ENCODE data around the gene CLPTM1L.
"Not testable (repeated sequence)": the region's sequence is repeated elsewhere in the genome, so short reads cannot be mapped to it uniquely, and the experiment has no call there.

The CLPTM1L gene

DNA sequence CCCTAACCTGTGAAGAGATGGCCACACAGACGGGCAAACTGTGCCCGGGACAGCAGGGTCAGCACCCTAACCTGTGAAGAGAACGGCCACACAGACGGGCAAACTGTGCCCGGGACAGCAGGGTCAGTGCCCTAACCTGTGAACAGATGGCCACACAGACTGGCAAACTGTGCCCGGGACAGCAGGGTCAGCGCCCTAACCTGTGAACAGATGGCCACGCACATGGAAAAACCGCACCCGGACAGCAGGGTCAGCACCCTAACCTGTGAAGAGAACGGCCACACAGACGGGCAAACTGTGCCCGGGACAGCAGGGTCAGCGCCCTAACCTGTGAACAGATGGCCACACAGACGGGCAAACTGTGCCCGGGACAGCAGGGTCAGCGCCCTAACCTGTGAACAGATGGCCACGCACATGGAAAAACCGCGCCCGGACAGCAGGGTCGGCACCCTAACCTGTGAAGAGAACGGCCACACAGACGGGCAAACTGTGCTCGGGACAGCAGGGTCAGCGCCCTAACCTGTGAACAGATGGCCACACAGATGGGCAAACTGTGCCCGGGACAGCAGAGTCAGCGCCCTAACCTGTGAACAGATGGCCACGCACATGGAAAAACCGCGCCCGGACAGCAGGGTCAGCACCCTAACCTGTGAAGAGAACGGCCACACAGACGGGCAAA, 5.6 kb downstream of the CLPTM1L start:
- not testable (repeated sequence) for DNase-seq

DNA sequence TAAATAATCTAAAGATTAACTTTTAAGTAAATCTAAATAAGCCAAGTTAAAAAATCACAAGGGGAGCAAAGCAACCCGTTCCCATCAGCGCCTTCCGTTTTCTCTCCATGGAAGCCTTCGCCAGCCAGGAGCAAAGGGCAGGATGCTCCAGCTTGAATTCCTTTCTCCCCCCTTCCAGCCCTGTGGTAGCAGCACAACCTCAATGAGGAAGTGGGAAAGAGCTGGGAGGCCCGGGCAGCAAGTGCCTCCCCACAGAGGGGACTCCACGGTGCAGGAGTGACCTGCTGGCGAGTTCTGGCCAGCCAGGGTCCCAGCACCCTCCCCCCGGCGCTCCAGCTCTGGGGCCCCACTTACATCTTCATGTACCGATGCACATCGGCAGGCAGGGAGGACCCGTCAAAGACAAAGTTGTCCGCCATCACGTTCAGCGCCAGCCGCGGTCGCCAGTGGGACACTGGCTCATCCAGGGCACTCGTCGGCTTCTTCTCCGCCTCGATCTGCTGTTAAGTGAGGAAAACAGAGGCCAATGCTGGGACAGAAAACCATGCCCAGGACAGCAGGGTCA, 6.3 kb downstream of the CLPTM1L start:
- DNase-seq: no peak

DNA sequence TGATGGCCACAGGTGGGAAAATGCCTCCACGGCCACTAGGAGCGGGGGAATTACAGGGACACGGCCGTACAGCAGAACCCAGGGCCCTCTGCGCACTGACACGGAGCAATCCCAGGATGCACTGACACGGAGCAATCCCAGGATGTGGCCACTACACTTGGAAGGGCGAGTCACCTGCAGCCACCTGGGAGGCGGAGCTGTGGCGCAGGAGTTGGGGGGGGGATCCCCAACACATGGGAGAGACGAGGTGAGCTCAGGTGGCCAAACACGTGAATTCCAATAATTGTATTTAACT, 6.8 kb downstream of the CLPTM1L start:
- DNase-seq: no peak

DNA sequence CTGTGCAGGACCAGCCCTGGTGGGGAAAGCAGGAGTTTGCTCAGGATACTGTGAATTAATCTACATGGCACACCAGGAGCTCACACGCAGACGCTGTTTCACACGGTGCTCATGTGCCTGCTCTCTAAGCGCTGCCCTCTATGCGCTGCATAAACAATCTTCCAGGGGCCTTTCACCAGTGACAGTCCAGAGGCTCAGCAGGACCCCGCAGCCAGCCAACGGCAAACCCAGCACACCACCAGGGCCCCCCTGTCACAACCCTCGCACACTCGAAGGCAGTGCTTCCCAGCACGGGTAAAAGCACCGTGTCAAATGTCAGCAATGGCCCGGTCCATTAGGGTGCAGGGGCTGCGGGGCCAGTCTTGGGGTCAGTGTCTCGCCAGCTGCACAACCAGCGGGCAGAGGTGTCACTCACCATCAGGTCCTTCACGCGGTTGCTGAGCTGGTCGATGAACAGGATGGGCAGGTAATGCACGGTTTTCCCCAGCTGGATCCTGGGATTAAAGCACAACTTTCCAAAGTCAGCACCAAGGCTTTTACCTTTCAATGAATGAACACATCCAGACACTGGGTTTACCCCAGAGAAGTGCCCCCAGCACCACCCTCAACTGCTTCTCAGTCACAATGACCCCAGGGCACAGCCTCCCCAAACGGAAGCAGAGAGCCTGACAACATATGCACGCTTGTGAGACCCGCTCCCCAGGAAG, 7.3 kb downstream of the CLPTM1L start:
- no peak for DNase-seq

DNA sequence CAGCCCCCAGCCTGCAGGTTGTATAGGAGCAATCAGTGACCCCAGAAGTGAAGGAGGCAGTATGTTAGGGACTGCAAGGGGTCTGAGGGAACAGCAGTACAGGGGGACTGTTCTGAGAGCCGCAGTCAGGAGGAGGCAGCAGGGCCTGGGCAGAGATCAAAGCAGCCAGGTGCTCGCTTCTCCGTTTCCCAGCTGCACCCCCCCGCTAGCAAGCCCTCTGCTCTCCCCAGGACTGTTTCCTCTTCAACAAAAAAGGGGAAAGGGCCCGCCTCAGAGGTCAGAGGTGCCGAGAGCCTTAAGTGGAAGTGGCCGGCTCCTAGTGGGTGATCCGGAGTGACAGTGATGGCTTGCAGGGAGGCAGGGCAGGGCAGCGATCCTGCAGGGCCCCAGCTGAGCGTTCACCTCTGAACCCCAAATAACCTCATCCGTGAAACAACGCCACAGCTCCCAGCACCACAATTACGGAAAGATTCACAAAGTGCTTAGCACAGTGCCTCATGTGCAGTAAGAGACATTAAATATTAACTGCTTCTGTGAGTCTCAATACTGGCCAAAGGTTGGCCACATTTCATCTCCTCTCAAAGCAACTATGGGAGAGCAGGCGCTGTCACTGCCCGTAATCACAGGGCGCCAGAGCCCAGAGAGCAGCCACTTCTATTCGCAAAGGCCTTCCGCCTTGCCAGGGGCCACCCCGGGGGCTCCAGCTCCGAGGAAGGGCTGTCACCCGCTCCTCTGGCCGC, 8.0 kb downstream of the CLPTM1L start:
- no peak for DNase-seq

DNA sequence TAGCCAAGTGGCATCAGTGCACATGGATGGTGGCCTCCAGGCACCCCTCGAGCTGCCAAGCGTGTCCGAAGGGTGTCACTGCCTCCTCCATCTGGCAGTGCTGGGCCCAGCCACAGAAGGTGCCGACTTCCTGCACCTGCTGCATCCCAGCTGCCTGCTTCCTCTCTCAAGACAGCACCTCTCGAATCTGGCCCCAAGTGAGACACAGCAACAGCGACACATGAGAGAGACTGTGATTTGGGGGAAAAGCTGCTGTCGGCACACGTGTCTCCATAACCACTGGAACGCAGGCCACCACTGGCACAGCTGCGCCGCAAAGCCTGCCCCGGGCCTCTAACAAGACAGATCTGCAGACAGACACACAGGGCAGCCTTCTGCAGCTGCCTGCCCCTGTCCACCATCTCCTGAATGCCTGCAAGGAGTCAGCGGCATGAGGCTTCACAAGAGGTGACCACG, 8.8 kb downstream of the CLPTM1L start:
- DNase-seq: no peak

DNA sequence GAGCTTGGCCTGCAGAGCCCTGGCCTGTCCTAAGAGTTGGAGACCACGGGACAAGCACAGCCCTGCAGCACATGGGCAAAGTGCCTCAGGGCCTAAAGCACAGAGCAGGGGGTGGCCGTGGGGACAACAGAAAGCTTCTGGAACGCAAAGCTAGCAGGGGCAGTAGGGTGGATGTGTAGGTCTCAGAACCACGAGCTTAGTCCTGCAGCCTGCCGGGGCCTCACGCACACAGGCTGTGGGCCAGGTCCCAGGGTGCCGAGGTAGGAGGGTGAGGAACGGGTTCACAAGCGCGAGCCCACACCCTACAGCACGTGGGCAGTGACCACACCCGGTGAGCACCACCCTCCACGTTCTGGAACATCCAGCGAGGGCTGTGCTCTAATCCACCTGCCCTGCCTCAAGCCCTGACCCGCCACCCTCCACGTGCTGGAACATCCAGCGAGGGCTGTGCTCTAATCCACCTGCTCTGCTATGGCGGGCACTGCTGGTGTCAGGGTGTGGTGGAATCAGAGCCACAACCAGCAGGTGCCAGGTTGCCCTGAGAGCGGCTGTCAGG, 9.3 kb downstream of the CLPTM1L start:
- DNase-seq: no peak

DNA sequence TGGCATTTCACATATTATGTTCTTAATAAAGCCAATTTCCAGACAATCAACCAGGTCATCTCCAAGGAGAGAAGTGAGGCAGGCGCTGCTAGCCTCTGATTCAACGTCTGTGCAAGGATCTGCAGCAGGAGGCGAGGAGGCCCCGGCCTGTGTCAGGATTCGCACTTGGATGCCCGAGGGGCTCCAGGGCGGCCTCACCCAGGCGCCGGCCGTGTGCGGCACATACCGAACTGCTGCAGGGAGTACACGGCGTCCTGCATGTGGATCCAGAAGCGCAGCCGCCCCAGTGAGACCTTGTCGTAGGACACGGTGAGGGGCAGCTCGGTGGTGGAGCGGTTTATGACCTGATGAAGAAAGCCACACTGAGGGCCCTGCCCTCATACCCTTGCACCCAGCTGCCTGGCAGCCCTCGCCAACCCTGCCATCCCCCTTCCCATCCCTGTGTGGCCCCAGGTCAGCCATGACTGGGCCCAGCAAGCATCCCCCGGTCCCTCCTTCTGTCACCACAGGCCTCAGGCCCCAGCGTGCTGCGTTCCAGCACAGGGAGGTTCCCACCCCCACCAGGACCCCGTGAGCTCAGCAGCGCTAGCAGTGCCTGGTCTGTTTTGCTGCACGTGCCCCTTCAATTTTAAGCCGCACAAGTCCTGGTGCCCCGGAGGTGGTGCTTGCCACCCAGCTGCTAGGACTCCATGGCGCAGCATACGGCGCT, 9.9 kb downstream of the CLPTM1L start:
- no peak for DNase-seq

DNA sequence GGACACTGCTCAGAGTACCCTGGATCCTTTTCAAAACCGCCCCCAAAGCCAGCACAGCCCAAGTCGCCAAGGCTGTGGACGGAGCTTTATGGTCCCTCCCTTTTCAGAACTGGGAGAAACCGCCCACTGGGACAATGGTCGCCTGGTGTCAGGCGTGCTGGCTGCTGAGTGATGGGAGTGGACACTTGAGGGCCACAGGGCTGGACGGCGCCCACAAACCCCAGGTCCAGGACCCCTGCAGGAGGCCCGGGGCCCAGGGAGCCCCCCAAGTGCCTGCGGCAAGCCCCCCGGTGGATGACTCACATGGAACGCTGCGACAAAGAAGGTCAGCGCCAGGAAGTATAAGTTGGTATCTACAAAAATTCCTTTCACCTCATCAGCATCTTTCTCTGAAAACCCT, 10.9 kb downstream of the CLPTM1L start:
- DNase-seq: no peak

DNA sequence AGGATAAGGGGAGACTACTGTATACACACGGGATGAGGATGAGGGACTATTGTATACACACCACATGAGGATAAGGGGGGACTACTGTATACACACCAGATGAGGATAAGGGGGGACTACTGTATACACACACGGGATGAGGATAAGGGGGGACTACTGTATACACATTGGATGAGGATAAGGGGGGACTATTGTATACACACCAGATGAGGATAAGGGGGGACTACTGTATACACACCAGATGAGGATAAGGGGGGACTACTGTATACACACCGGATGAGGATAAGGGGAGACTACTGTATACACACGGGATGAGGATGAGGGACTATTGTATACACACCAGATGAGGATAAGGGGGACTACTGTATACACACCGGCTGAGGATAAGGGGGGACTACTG, 11.6 kb downstream of the CLPTM1L start:
- DNase-seq: not testable (repeated sequence)

DNA sequence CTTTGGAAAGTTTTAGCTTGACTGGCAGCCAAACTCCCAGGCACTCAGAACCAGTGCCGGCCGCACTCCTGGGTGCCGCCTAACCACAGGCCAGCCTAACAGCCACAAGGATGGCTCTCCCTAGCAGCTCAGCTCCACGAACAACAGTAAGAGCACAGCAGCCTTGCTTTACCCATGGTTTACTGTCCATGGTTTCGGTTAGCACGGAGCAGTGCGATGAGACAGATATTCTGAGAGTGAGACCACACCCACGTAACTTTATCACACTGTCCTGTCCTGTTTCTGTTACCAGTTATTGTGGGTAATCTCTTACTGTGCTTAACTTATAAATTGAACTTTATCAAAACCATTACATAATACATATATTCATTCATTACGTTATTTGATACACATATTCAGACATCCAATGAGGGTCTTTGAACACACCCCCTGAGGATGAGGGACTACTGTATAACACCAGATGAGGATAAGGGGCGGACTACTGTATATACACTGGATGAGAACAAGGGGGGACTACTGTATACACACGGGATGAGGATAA, 12.4 kb downstream of the CLPTM1L start:
- no peak for DNase-seq

DNA sequence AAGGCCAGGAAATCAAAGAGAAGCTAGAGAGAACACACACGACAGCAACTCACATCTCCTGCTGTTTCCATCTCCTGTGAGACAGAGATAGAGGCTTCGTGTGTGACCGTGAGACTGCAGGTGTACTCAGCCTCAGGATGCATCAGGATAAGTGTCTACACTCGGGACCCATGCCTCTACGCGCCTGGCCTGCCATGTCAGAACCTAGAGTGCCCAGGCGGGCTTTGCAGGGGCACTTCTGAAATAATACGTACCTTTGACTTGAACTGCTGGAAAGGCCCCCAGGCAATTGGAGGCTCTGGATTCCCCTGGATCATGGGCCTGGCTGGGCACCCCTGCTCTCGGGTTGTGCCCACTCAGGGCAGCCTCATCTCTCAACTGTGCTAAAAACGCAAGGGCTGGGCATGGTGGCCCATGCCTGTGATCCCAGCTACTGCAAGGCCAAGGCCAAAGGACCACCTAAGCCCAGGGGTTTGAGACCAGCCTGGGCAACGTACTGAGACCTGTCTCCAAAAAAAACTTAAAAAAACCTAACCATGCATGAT, 13.0 kb downstream of the CLPTM1L start:
- DNase-seq: no peak

DNA sequence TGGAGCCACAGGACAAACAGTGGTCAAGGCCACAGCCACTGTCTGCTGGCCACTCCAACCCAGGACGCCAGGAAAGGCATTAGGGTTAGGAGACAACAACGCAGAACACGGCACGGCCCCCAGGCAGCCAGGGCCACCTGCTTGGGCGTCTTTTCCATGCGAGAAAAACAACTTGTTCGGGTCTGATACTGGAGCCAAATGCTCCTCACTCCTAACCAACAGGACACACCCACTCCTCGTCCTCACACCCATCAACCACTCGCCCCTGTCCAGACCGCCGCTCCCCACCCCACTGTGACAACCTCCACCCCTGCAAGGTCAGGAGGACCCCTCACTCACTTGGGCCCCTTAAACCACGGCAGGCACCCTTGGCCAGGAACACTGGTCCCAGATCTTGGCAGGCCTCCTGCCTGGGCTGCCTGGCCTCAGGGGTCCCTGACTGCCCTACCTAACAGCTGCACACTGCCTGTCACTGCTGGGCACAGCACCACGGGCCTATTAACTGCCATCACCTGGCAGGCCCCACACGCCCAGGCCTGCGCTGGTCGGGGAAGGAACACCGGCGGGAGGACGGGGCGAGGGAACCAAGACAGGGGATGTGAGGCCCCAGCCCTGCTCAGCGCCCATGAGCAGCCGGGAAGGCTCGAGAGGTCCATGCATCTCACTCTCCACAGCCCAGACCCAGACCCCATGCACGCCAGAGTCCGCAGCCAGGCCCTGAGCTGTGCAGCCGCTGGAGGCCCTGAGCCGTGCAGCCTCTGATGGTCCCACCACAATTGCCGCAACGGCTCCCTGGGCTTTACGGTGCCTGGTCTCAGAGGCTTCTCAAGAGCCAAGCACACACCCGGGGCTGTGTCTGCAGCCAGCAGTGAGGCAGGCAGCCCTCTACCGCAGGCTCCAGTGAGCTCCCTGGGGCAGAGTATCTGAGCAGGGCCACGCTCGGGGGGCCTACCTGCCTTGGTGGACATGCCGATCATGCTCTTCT, 13.8 kb downstream of the CLPTM1L start:
- DNase-seq: no peak

DNA sequence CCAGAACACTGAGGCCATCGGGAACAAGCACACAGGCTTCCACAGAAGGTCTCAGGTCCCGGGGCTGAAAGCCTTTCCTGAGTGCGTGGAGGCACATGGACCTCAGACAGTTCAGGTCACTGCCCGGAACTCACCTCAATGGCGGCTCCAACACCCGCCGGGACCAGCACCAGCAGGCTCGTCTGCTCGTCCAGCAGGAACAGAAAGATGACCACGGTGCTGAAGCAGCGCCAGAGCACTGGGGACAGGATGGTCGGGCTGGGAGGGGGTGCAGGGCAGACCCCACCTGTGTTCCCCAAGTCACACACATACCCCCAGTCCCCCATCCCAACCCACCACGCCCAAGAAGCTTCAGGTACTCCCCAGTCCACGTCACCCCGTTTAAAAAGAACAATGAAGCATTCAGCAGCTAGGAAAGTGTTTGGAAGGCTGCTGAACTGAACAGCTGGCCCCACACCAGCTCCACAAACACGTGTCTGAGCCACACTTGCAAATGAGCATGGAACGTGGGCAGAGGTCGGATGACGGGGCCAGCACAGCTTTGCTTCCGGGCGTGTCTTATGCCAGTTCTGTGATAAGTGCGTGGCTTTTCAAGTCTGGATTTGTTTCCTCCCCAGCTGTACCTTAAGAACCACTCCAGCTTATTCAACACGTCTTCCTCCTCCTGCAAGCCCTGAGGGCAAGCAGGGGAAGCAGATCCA, 14.6 kb downstream of the CLPTM1L start:
- DNase-seq: no peak

DNA sequence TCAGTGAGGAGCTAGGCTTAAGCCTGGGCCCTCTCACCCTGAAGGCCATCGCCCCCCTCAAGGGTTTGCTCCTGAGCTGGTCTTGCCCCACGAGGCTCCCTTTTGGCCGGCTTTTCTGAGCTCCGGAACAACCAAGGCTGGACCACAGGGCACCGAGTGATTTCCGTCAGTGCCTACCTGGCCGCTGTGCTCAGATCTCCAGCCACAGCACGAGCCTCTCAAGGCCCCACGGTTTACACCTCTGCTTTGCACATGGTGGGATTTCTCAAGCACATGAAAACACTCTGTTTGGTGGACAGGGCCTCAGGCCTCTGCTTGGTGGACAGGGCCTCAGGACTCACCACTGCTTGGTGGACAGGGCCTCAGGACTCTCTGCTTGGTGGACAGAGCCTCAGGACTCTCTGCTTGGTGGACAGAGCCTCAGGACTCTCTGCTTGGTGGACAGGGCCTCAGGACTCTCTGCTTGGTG, 15.8 kb downstream of the CLPTM1L start:
- DNase-seq: no peak

DNA sequence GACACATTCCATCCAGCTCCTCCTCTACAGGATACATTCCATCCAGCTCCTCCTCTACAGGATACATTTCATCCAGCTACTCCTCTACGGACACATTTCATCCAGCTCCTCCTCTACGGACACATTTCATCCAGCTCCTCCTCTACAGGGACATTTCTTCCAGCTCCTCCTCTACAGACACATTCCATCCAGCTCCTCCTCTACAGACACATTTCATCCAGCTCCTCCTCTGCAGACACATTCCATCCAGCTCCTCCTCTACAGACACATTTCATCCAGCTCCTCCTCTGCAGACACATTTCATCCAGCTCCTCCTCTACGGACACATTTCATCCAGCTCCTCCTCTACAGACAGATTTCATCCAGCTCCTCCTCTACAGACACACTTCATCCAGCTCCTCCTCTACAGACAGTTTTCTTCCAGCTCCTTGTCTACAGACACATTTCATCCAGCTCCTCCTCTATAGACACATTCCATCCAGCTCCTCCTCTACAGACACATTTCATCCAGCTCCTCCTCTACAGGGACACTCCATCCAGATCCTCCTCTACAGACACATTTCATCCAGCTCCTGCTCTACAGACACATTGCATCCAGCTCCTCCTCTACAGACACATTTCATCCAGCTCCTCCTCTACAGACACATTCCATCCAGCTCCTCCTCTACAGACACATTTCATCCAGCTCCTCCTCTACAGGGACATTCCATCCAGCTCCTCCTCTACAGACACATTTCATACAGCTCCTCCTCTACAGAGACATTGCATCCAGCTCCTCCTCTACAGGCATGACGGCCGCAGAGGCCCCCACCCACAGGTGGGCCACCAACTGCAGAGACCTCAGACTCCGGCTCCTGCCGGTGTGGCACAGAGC, 16.4 kb downstream of the CLPTM1L start:
- not testable (repeated sequence) for DNase-seq

DNA sequence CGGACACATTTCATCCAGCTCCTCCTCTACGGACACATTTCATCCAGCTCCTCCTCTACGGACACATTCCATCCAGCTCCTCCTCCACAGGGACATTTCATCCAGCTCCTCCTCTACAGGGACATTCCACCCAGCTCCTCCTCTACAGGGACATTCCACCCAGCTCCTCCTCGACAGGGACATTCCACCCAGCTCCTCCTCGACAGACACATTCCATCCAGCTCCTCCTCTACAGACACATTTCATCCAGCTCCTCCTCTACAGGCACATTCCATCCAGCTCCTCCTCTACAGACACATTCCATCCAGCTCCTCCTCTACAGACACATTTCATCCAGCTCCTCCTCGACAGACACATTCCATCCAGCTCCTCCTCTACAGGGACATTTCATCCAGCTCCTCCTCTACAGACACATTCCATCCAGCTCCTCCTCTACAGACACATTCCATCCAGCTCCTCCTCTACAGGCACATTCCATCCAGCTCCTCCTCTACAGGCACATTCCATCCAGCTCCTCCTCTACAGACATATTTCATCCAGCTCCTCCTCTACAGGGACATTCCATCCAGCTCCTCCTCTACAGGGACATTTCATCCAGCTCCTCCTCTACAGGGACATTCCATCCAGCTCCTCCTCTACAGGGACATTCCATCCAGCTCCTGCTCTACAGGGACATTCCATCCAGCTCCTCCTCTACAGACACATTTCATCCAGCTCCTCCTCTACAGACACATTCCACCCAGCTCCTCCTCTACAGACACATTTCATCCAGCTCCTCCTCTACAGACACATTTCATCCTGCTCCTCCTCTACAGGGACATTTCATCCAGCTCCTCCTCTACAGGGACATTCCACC, 17.8 kb downstream of the CLPTM1L start:
- not testable (repeated sequence) for DNase-seq

DNA sequence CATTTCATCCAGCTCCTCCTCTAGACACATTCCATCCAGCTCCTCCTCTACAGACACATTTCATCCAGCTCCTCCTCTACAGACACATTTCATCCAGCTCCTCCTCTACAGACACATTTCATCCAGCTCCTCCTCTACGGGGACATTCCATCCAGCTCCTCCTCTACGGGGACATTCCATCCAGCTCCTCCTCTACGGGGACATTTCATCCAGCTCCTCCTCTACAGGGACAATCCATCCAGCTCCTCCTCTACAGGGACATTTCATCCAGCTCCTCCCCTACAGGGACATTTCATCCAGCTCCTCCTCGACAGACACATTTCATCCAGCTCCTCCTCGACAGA, 18.4 kb downstream of the CLPTM1L start:
- DNase-seq: not testable (repeated sequence)

Measured in suppressor macrophage treated with lipopolysaccharide for 1 hour (primary cell).